ENCODE data around the gene TBC1D4. TPM values are rescaled to one million over a fixed set of nuclear protein-coding genes. Genes with fewer than 3 reads are reported as not detected.
"Not testable (repeated sequence)": the region's sequence is repeated elsewhere in the genome, so short reads cannot be mapped to it uniquely, and the experiment has no call there.

The TBC1D4 gene
- total RNA-seq, 1 experiment from 2014 or later: 0.78 TPM

GRCh38 chr13:75318138-75318833, 163.7 kb downstream of the TBC1D4 start:
- in situ Hi-C loops (cut with HindIII; ENCODE audit: low sequenced_read_pairs): no loop called here
- no peak for DNase-seq (ENCODE audit: low spot score)

GRCh38 chr13:75316427-75316826, 165.5 kb downstream of the TBC1D4 start:
- in situ Hi-C loops (cut with HindIII; ENCODE audit: low sequenced_read_pairs): no loop called here
- DNase-seq (ENCODE audit: low spot score): no peak

GRCh38 chr13:75312884-75313520, 169.0 kb downstream of the TBC1D4 start:
- in situ Hi-C loops (cut with HindIII; ENCODE audit: low sequenced_read_pairs): no loop called here
- no peak for DNase-seq (ENCODE audit: low spot score)

DNA sequence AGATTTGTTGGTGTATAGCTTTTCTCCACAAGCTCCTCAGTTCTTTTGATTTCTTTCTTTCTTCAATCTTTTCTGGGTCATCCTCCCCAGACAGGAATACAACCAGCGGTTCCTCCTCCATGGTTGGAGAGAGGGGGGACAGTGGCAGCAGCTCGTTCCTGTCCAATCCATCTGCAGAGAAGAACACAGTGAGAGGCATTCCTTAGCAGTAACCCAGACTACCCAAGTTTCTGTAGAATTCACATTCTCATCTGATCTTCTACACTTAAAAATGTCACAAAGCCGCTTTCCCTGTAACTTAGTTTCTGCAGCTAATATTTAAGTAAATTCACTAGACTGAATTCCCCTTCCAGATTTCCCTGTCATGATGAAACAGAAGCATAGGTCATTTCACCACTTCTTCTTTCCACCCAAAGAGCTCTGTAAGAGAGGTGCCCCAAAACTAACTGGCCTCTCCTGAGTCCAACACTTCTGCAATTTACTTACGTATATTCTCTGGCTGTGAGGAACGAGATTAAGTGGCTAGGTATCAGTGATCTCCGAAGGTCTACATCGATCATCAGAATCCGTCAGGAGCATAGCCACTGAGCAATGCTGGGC, 171.9 kb downstream of the TBC1D4 start:
- no peak for DNase-seq (ENCODE audit: low spot score)
- in situ Hi-C loops (cut with HindIII; ENCODE audit: low sequenced_read_pairs): no loop called here

DNA sequence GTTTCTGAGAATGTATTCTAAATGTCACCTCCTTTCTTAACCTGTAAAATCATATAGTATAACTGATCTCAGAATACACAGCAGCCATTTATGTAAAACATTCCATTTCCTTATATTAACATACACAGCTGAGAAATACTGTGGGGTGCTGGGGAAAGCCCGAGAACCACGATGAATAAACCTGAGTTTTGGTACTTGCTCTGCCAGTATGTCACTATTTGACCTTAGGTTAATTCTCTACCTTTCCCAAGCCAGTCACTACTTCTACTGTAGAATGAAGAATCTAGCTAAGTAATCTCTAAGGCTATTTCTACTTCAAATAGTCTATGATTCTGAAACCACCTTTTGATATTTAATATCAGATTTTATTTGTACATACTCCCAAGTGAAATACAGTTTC, 173.7 kb downstream of the TBC1D4 start:
- DNase-seq (ENCODE audit: low spot score): no peak
- in situ Hi-C loops (cut with HindIII; ENCODE audit: low sequenced_read_pairs): no loop called here

DNA sequence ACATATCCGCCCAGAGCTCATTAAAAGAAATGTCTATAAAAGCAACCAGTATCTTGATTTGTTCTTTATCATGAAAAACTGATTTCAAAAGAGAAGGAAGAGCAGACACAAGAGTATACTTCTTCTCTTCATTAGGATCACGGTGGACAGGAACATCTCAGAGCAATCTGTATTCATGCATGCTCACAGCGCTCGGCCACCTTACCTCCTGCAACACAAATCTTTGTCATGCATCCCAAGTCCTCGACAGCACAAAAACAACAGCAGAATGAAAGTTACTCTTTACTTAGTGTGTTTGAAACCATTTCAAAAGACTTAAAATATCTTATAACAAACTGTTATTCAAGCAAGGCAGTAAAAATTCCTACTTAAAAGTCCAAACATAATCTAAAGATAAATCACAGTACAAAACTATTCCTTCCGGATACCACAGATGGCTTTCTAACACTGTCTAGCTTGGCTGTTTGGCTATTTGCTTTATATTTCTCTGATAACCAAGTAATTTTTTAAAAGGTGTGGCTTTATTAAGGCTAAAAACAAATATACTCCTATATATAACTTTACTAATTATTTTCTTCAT, 174.5 kb downstream of the TBC1D4 start:
- in situ Hi-C loops (cut with HindIII; ENCODE audit: low sequenced_read_pairs): no loop called here
- no peak for DNase-seq (ENCODE audit: low spot score)

- DNase-seq (ENCODE audit: low spot score); in situ Hi-C loops (cut with HindIII; ENCODE audit: low sequenced_read_pairs): not testable (repeated sequence)
These were observed 175.0 kb downstream of the TBC1D4 start for GRCh38 chr13:75306967-75307366.

DNA sequence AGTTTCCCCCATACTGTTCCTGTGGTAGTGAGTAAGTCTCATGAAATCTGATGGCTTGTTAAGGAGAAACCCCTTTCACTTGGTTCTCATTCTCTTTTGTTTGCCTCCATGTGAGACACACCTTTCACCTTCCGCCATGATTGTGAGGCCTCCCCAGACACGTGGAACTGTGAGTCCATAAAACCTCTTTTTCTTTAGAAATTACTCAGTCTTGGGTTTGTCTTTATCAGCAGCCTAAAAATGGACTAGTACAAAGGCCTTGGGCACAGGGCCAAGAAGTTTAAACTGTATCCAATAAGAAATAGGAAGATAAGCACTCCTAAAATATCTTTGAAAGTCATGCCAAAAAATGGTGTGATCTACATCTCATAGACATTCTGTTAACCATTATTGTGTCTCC, 176.9 kb downstream of the TBC1D4 start:
- in situ Hi-C loops (cut with HindIII; ENCODE audit: low sequenced_read_pairs): no loop called here
- no peak for DNase-seq (ENCODE audit: low spot score)

- in situ Hi-C loops (cut with HindIII; ENCODE audit: low sequenced_read_pairs): no loop called here
- no peak for DNase-seq (ENCODE audit: low spot score)
These were observed 178.7 kb downstream of the TBC1D4 start for GRCh38 chr13:75303263-75303662.

DNA sequence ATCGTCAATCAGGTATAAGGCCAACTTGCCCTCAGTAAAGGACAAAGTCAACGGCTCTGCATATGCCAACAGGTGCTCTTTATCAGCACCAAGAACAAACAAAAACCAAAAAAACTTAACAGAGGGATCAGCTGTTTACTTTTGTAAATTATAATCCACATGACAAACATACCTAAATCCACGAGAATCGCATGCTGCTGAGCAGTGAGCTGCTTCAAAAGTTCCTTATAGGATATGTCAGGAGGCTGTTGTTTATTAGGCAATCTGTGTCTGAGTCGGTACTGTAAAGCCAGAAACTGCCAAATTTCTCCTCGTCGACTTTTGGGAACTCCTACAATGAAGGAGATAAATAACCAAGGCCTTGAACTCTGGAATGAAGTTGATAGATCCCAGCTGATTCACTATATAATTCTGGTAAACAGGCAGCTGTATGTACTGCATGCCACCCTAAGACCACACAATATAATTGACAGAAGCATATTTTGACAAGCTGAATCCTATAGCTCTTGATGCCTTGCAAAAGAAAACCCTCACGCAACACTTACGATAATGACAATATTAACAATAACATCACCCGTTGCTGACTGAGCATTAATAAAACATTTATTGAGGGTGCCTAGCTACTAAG, 179.8 kb downstream of the TBC1D4 start:
- in situ Hi-C loops (cut with HindIII; ENCODE audit: low sequenced_read_pairs): no loop called here

GRCh38 chr13:75299913-75300862, 181.8 kb downstream of the TBC1D4 start:
- in situ Hi-C loops (cut with HindIII; ENCODE audit: low sequenced_read_pairs): no loop called here
- no peak for DNase-seq (ENCODE audit: low spot score)

More for the DNA sequence above, 179.8 kb downstream of the TBC1D4 start:
- no peak for DNase-seq (ENCODE audit: low spot score)

- in situ Hi-C loops (cut with HindIII; ENCODE audit: low sequenced_read_pairs): no loop called here
- DNase-seq (ENCODE audit: low spot score): no peak
These were observed 182.7 kb downstream of the TBC1D4 start for GRCh38 chr13:75299246-75299645.

- DNase-seq (ENCODE audit: low spot score): no peak
- in situ Hi-C loops (cut with HindIII; ENCODE audit: low sequenced_read_pairs): no loop called here
These were observed 185.3 kb downstream of the TBC1D4 start for GRCh38 chr13:75296641-75297040.

DNA sequence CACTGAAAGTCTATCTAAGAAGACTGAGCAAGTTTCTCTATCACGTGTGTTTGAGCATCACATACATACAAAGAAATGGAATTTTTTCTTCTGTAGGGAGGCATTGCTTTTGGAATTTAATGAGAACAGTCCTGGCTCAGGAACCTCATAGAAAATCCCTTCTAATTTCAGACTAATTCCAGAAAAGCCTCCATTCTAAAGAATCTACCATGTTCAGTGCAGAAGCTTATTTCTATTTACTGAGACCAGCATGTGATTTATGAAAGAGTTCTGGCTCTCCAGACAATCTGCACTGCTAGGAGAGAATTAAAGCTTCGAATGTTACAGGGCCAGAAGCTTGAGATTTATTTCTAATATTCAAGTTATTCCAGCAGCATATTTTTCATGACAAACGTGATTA, 186.8 kb downstream of the TBC1D4 start:
- no peak for DNase-seq (ENCODE audit: low spot score)
- in situ Hi-C loops (cut with HindIII; ENCODE audit: low sequenced_read_pairs): no loop called here

DNA sequence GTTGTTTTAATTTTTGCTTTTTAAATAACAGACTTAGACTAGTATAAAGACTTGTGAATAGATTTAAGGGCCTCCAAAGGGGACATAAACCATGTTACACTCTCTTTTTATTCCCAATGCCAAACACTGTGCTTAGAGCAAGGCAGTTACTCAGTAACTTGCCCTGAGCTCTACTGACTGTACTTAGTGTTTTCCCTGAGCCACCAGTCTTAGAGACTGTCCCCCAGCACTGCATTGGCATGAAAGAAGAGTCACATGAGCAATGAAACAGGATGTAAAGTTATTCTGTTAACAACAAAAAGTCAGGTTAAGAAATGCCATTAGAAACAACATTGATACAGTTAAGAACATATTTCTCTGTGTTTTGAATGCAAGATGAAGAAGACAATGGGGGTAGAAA, 187.9 kb downstream of the TBC1D4 start:
- no peak for DNase-seq (ENCODE audit: low spot score)
- in situ Hi-C loops (cut with HindIII; ENCODE audit: low sequenced_read_pairs): no loop called here

DNA sequence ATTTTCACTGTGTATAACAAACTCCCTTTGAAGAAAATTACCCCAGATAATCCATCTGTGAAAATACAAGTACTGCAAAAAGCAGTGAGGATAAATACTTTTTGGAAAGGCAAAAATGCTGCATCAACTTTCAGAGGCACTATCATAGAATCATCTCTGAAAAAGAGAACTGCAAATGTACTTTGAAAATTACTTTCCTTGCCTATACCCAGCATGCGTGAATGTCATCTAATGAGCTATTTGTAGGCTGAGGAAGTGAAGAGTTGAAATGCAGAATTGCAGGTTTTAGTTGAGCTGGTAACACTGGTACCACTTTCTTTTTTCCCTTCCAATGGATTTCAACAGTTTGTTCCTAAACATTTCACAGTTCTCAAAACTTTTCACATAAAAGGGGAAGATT, 196.7 kb downstream of the TBC1D4 start:
- no peak for DNase-seq (ENCODE audit: low spot score)
- in situ Hi-C loops (cut with HindIII; ENCODE audit: low sequenced_read_pairs): no loop called here

DNA sequence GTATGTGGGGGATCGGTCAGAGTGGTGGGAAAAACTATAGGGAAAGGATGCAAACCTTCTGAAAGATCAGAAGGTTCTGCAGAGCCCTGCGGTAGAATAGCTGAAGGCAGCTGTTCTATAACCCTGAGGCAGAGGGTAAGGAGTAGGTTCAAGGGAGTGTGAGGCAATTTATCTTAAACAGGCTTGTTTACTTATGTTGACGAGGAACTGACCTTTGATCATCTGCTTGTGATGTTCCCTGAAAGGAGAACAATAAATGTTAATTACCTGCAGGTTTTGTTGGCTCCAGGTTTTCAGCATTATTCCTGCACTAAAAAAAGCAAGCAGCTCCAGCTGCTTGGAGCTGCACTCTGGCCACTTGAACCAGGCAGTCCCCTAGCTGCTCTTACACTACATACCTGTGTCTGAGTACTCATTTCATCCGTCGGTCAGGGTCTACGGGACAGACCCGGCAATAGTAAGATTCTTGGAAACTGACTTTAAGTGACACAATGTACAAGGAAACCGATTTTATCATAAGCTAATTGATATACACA, 202.1 kb downstream of the TBC1D4 start:
- DNase-seq (ENCODE audit: low spot score): no peak

GRCh38 chr13:75273695-75274094, 208.3 kb downstream of the TBC1D4 start:
- in situ Hi-C loops (cut with HindIII; ENCODE audit: low sequenced_read_pairs); DNase-seq (ENCODE audit: low spot score): not testable (repeated sequence)

More for the DNA sequence above, 202.1 kb downstream of the TBC1D4 start:
- in situ Hi-C loops (cut with HindIII; ENCODE audit: low sequenced_read_pairs): no loop called here

Measured in G401 (cell line).